WTC11 (cell line): Measurements from ENCODE around the gene HEPHL1. TPM values are rescaled to one million over a fixed set of nuclear protein-coding genes. Genes with fewer than 3 reads are reported as not detected.
A peak's percentile ranks its signal among the peaks of the same experiment; 100 is the strongest.

Experiments used
- ATAC-seq: fragments of 200-7000 bp; cut with Tn5 transposase; 2 replicates; pipeline ENCODE4 v1.10.0; 2021; ENCODE audit warnings: mild to moderate bottlenecking, moderate library complexity
- CTCF ChIA-PET: fragments of 300-600 bp; sonication (Branson Sonifier 250); formaldehyde crosslinking; loops from one replicate; lab custom pipeline; 2021; ENCODE audit warnings: antibody characterized with exemption; lab: Charles Lee
- POLR2A ChIA-PET: fragments of 350-600 bp; sonication (Branson Sonifier 250); formaldehyde crosslinking; loops from one replicate; lab custom pipeline; 2021; ENCODE audit warnings: antibody characterized with exemption; lab: Charles Lee
- DNase-seq: peaks from one replicate; pipeline ENCODE4 v3.0.0; 2021; ENCODE audit warnings: low spot score
- H3K27ac Mint-ChIP-seq: 2 replicates; pipeline ENCODE4 v1.8.0; 2021; ENCODE audit warnings: mixed read lengths
- H3K27me3 Mint-ChIP-seq: 2 replicates; pipeline ENCODE4 v1.8.0; 2021; ENCODE audit warnings: low read depth, mild to moderate bottlenecking, moderate library complexity, mixed read lengths
- H3K36me3 Mint-ChIP-seq: 2 replicates; pipeline ENCODE4 v1.8.0; 2021; ENCODE audit warnings: mixed read lengths
- H3K4me1 Mint-ChIP-seq: 2 replicates; pipeline ENCODE4 v1.8.0; 2022; ENCODE audit warnings: mixed read lengths
- H3K4me3 Mint-ChIP-seq: 2 replicates; pipeline ENCODE4 v1.8.0; 2021; ENCODE audit warnings: mild to moderate bottlenecking, moderate library complexity, mixed read lengths
- H3K9me3 Mint-ChIP-seq: 2 replicates; pipeline ENCODE4 v1.8.0; 2021; ENCODE audit warnings: mixed read lengths
- AR ChIP-seq: fragments of 250-450 bp; sonication (Bioruptor Pico); IDR thresholded peaks from 2 replicates; pipeline ENCODE4 v1.9.0; 2021; ENCODE audit warnings: mild to moderate bottlenecking
- ATF1 ChIP-seq: sonication (generic); formaldehyde crosslinking; IDR thresholded peaks from 2 replicates; pipeline ENCODE4 v1.8.1; 2023; ENCODE audit warnings: mild to moderate bottlenecking, moderate library complexity, missing genetic modification reagents
- ATF2 ChIP-seq: sonication (generic); formaldehyde crosslinking; IDR thresholded peaks from 2 replicates; pipeline ENCODE4 v1.8.1; 2022; ENCODE audit warnings: low read depth, missing genetic modification reagents, borderline replicate concordance
- ATF3 ChIP-seq: sonication (generic); formaldehyde crosslinking; conservative IDR thresholded peaks from 2 replicates; pipeline ENCODE4 v1.8.1; 2022; ENCODE audit warnings: mild to moderate bottlenecking, missing genetic modification reagents
- CTCF ChIP-seq: fragments of 200-600 bp; IDR thresholded peaks from 2 replicates; pipeline ENCODE4 v1.8.0; 2022; ENCODE audit warnings: antibody characterized with exemption
- ERG ChIP-seq: fragments of 250-450 bp; sonication (Bioruptor Pico); IDR thresholded peaks from 2 replicates; pipeline ENCODE4 v1.8.0; 2021; ENCODE audit warnings: mild to moderate bottlenecking
- FOXP1 ChIP-seq: sonication (generic); formaldehyde crosslinking; IDR thresholded peaks from 2 replicates; pipeline ENCODE4 v1.8.0; 2022; ENCODE audit warnings: missing genetic modification reagents, mild to moderate bottlenecking, moderate library complexity, borderline replicate concordance
- GRHL2 ChIP-seq: fragments of 250-450 bp; sonication (Bioruptor Pico); IDR thresholded peaks from 2 replicates; pipeline ENCODE4 v1.8.0; 2022; ENCODE audit warnings: mild to moderate bottlenecking, moderate library complexity; ENCODE audit not compliant: insufficient replicate concordance, severe bottlenecking
- HMGA2 ChIP-seq: fragments of 250-450 bp; sonication (Bioruptor Pico); IDR thresholded peaks from 2 replicates; pipeline ENCODE4 v1.4.0; 2021; ENCODE audit warnings: mild to moderate bottlenecking, moderate library complexity
- HMGXB4 ChIP-seq: sonication (generic); formaldehyde crosslinking; IDR thresholded peaks from 2 replicates; pipeline ENCODE4 v1.8.1; 2023; ENCODE audit warnings: mild to moderate bottlenecking, moderate library complexity, missing genetic modification reagents
- JAZF1 ChIP-seq: fragments of 250-450 bp; sonication (Bioruptor Pico); IDR thresholded peaks from 2 replicates; pipeline ENCODE4 v1.9.0; 2021; ENCODE audit warnings: moderate library complexity, mild to moderate bottlenecking, inconsistent platforms
- MAX ChIP-seq: sonication (generic); formaldehyde crosslinking; IDR thresholded peaks from 2 replicates; pipeline ENCODE4 v1.8.0; 2022; ENCODE audit warnings: mild to moderate bottlenecking, missing genetic modification reagents
- MXD4 ChIP-seq: fragments of 250-450 bp; sonication (Bioruptor Pico); IDR thresholded peaks from 2 replicates; pipeline ENCODE4 v1.8.0; 2021; ENCODE audit warnings: mild to moderate bottlenecking, moderate library complexity, borderline replicate concordance
- NR2C2 ChIP-seq: sonication (generic); formaldehyde crosslinking; IDR thresholded peaks from 2 replicates; pipeline ENCODE4 v1.8.0; 2022; ENCODE audit warnings: mild to moderate bottlenecking, missing genetic modification reagents
- RELA ChIP-seq: sonication (generic); formaldehyde crosslinking; IDR thresholded peaks from 2 replicates; pipeline ENCODE4 v1.8.1; 2022; ENCODE audit warnings: missing genetic modification reagents, mild to moderate bottlenecking, borderline replicate concordance
- SMAD4 ChIP-seq: sonication (generic); formaldehyde crosslinking; IDR thresholded peaks from 2 replicates; pipeline ENCODE4 v1.8.0; 2022; ENCODE audit warnings: mild to moderate bottlenecking, missing genetic modification reagents
- USF2 ChIP-seq: sonication (generic); formaldehyde crosslinking; IDR thresholded peaks from 2 replicates; pipeline ENCODE4 v1.8.1; 2023; ENCODE audit warnings: mild to moderate bottlenecking, missing genetic modification reagents, moderate library complexity
- ZBTB21 ChIP-seq: sonication (generic); formaldehyde crosslinking; IDR thresholded peaks from 2 replicates; pipeline ENCODE4 v1.8.1; 2023; ENCODE audit warnings: mild to moderate bottlenecking, missing genetic modification reagents, borderline replicate concordance
- ZNF121 ChIP-seq: sonication (generic); formaldehyde crosslinking; IDR thresholded peaks from 2 replicates; pipeline ENCODE4 v1.8.0; 2023; ENCODE audit warnings: missing genetic modification reagents
- ZNF512 ChIP-seq: sonication (generic); formaldehyde crosslinking; IDR thresholded peaks from 2 replicates; pipeline ENCODE4 v1.8.1; 2022; ENCODE audit warnings: missing genetic modification reagents, borderline replicate concordance
- total RNA-seq: library from RNA; stranded (reverse); gene quantifications from 3 replicates; pipeline ENCODE4 v1.2.3, GENCODE V29; 2021

HEPHL1 gene
- total RNA-seq, 1 experiment from 2014 or later = 0.13 TPM

- TF ChIP-seq NR2C2 (no peak), HMGXB4 (CRISPR knock-in tag) (peak; percentile 44)
- TF ChIP-seq, all 79 proteins: peak for 21
Observed at GRCh38 chr11:94128746-94129511, 107.8 kb downstream of the HEPHL1 start, which contains the start of gene PANX1 (continued).

- POLR2A ChIA-PET = interaction anchor here (1.1 to 3.0 kb wide), 5 partner anchors 8 to 389 kb away, joined by 3 to 11 read pairs (median 4); partner anchors contain the start of genes C11orf54 and TAF1D
- no peak for TF ChIP-seq MXD4 (CRISPR knock-in tag)
- peak; percentile 34; the same call in 1 of the 2 replicates for TF ChIP-seq MAX (CRISPR knock-in tag)
- no peak for TF ChIP-seq ERG (CRISPR knock-in tag)
- TF ChIP-seq USF2 (CRISPR knock-in tag) = peak; percentile 74
- TF ChIP-seq FOXP1 = no peak
- no peak for TF ChIP-seq JAZF1 (CRISPR knock-in tag)
- no peak for TF ChIP-seq AR (CRISPR knock-in tag)
- no peak for TF ChIP-seq SMAD4 (CRISPR knock-in tag)
- no peak for TF ChIP-seq ATF1 (CRISPR knock-in tag)
- TF ChIP-seq CTCF = no peak
- 0 out of 2 replicates have a peak, but pooled peaks have one; percentile 8 for TF ChIP-seq ZNF121 (CRISPR knock-in tag)
- no peak for TF ChIP-seq RELA
- TF ChIP-seq ATF3 = no peak
- TF ChIP-seq ZNF512 (CRISPR knock-in tag) = no peak
- TF ChIP-seq HMGA2 (CRISPR knock-in tag) = no peak
- TF ChIP-seq ZBTB21 = no peak
- no peak for TF ChIP-seq GRHL2 (CRISPR knock-in tag)
- no peak for TF ChIP-seq ATF2 (CRISPR knock-in tag)
Observed at GRCh38 chr11:94129512-94130297, 108.6 kb downstream of the HEPHL1 start.

More at GRCh38 chr11:94129512-94130297, 108.6 kb downstream of the HEPHL1 start:
- H3K27me3 Mint-ChIP-seq = no peaks in the 10 kb centered on the region
- DNase-seq = peak; percentile 69
- no peak overlapping the region for H3K27ac Mint-ChIP-seq
- H3K9me3 Mint-ChIP-seq = peaks cover 13% of the 10 kb centered on the region
- CTCF ChIA-PET = interaction anchor here (1.3 to 3.0 kb wide), 6 partner anchors 12 to 234 kb away, joined by 3 to 17 read pairs (median 6); no protein-coding TSS in a partner anchor
- H3K4me1 Mint-ChIP-seq = peaks cover 36% of the 10 kb centered on the region
- H3K36me3 Mint-ChIP-seq = peaks cover 16% of the 10 kb centered on the region
- no peak overlapping the region for H3K4me3 Mint-ChIP-seq
- ATAC-seq = peak; percentile 65; the same call in 1 of the 2 replicates
